GM12873 (cell line): ENCODE results near the gene KCNT2.

Experiments used
- TF ChIP-seq, protein P1 (sequence below): IDR thresholded peaks from 2 replicates; pipeline ENCODE4 v1.5.1; 2012; ENCODE audit warnings: low read depth, mild to moderate bottlenecking, moderate library complexity, low read length, control low read depth; ENCODE audit not compliant: insufficient read depth; ENCODE audit errors: missing control alignments

The KCNT2 gene

DNA sequence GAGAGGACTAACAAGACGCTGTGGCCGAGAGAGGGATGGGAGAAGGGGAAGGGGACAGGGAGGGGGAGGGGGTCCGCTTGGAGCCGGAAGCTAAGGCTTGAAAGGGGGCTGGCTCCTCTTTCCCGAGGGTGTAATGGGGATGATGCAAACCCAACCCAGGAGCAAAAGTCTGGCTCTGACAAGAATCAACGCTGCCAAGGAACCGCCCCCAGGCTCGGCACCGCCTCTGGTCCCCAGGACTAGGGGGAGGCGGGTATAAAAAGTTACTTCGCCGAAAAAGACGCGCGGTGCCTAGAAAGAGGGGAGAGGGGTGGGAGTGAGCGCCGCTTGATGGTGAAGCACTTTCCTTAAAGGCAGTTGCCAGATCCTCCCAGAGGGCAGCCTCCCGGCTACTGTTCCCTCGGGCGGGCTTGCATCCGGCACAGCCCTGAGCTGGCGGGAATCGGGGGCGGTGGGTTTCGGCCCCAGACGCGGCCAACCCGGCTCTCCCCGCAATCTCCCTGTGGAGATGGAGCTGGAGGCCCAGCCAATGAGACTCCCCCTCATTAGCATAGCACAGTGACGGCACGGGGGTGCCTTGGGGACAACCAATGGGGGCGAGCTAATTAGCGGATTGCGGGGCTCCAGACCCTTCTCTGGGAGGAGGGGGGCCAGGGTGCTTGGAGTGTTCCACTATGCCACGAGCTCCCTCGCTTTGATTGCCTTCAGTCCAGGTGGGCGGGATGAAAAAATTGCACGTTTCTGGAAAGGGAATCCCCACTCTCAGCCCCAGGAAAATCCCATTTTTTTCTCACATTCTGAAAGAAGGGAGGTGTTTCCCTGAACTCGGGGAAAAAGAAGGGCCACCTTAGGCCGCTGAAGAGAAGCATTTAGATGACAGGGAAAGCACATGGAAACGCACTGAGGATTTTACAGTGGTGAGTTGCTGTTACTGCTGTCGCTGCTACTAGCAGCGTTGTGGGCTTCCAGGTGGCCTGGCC, at the start of gene KCNT2:
Gene KCNT2, minus strand, starts transcription at position 51 of the 980 bp plus-strand sequence. CDS start 131 bp downstream, outside the sequence.
- TF ChIP-seq, protein P1, sequence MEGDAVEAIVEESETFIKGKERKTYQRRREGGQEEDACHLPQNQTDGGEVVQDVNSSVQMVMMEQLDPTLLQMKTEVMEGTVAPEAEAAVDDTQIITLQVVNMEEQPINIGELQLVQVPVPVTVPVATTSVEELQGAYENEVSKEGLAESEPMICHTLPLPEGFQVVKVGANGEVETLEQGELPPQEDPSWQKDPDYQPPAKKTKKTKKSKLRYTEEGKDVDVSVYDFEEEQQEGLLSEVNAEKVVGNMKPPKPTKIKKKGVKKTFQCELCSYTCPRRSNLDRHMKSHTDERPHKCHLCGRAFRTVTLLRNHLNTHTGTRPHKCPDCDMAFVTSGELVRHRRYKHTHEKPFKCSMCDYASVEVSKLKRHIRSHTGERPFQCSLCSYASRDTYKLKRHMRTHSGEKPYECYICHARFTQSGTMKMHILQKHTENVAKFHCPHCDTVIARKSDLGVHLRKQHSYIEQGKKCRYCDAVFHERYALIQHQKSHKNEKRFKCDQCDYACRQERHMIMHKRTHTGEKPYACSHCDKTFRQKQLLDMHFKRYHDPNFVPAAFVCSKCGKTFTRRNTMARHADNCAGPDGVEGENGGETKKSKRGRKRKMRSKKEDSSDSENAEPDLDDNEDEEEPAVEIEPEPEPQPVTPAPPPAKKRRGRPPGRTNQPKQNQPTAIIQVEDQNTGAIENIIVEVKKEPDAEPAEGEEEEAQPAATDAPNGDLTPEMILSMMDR = peak; percentile 14

DNA sequence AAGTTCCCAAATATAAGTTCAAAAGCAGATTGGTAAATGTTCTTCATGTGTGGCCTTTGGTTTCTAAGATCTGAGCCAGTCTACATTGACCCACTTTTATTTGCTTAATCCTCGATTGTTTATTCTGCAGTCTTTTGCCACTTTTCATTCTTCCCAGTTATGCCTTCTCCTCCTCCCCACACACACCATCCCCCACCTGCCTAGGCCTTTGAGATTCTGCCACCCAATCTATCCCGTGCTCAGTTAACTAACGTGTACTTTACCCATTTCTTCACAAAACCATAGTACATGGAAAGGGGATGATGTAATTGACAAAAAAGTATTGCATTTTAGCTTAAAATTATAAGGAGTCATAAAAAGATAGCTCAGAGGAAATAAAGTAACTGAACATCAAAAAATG, 47.3 kb upstream of the KCNT2 start:
- TF ChIP-seq, protein P1 = no peak

DNA sequence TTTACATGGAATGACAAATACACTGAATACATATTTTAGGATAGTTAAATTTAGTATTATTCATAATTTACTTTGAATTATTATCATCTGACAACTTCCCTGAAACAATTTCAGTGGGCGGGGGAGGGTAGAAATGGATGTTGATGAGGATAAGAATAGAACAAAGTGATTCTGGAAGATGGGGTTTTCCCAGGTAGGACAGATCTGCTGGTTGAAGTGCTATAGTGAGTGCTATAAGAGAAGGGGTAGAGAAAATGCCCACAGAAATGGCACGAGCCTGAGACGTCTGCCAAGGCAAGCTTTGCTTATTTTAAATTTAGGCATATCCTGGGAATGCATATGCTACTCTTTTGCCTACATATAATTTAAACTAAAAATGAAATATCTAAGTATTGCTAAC, 46.8 kb upstream of the KCNT2 start:
- TF ChIP-seq, protein P1 = no peak

DNA sequence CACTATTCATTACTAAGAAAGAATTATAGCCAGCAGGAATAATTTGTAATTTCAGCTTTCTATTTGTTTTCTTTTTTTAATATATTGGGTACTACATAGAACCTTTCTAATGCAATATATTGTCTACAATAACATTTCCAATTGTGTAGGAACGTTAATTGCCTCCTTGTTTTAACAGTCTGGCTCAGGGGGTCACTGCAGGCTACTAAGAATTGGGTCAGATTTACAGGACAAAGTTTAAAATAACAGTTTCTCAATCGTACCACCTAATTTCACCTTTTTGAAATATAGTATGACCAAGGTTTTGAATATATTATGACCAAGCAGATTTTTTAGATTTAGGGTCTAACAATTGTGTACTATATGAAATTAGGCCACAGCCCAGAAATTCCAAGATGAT, 46.0 kb upstream of the KCNT2 start:
- TF ChIP-seq, protein P1 = no peak

DNA sequence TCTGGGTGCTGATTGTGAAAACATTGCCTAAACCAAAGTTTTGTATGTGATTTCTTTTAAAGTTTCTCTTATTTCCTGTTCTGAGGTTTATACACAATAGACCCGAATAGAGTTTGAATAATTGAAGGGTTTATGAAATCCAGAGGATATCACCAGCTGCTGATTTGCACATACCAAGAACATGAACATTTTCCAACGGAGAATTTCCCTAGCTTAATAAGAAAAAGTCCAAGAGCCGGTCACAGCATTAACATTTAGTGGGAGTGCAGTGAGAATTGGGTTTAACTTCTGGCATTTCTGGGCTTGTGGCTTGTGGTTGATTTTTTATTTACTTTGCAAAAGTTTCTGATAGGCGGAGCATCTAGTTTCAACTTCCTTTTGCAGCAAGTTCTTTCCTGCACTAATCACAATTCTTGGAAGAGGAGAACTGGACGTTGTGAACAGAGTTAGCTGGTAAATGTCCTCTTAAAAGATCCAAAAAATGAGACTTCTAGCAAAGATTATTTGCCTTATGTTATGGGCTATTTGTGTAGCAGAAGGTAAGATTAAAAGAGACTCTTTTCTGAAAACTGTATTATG, 43.5 kb upstream of the KCNT2 start, which contains the start of gene CFH:
Gene CFH, plus strand, starts transcription at position 407 of the 579 bp plus-strand sequence. Its CDS starts 75 bp downstream, at position 482.
- TF ChIP-seq, protein P1 = no peak

DNA sequence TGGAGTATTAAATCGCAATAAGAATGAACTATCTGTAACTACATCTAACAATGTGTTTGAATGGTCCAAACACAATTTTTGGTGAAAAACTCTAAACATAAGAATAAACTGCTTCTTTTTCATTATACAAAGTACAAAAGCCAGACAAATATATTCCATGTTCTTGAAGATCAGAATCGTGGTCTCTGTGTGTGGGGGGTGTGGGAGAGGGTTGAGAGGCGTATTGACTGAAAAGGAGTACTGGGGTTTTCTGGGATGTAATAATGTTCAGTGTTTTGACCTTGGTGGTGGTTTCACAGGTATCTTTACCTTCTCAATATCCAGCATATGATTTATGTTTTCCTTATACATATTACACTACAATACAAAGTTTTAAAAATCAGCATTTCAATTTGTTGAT, 42.8 kb upstream of the KCNT2 start:
- TF ChIP-seq, protein P1 = no peak

DNA sequence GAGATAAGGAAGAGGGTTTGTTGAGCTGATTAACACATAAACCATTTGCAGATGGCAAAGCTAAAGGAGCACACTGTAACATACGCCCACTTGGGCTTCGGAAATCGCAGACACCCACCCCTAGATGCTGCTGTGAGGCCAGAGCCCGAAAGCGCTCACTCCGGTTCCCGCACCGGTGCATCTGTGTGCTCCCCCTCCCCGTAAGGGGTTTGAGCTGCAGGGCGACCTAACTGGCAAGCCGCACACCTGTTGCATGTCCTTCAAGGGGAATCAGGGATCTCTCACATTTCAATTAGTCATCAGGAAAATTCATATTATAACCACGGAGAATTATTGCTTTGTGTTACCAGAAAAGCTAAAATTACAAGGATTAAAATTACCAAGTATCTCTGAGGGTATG, 42.2 kb upstream of the KCNT2 start:
- TF ChIP-seq, protein P1 = no peak
